GM21825 (cell line): ENCODE measurements around the gene ZNF133.
A peak's percentile ranks its signal among the peaks of the same experiment; 100 is the strongest.
"Not testable (repeated sequence)": the region's sequence is repeated elsewhere in the genome, so short reads cannot be mapped to it uniquely, and the experiment has no call there.

Source experiments
- ATAC-seq: cut with Tn5 transposase; IDR thresholded peaks from one replicate; pipeline ENCODE4 v1.9.1; 2021; ENCODE audit warnings: mild to moderate bottlenecking, moderate library complexity; ENCODE audit not compliant: unreplicated experiment

The ZNF133 gene

GRCh38 chr20:18287915-18288748 lies at the start of gene ZNF133:
ZNF133 (plus strand) TSS chr20:18288527; CDS start chr20:18305687, 17,160 bp downstream.
- peak; percentile 95 for ATAC-seq

GRCh38 chr20:18240997-18241396 lies 47.3 kb upstream of the ZNF133 start:
- ATAC-seq, result no peak

- no peak for ATAC-seq
Observed at GRCh38 chr20:18243802-18244201, 44.5 kb upstream of the ZNF133 start.

GRCh38 chr20:18248545-18248944 lies 39.8 kb upstream of the ZNF133 start:
- not testable (repeated sequence) for ATAC-seq

- ATAC-seq, result no peak
Observed at GRCh38 chr20:18250217-18250616, 38.1 kb upstream of the ZNF133 start.

GRCh38 chr20:18252597-18253451 lies 35.5 kb upstream of the ZNF133 start:
- ATAC-seq, result no peak

GRCh38 chr20:18254615-18255014 lies 33.7 kb upstream of the ZNF133 start:
- ATAC-seq, result no peak

GRCh38 chr20:18255526-18255925 lies 32.8 kb upstream of the ZNF133 start:
- no peak for ATAC-seq

- ATAC-seq, result no peak
Observed at GRCh38 chr20:18256440-18257090, 31.8 kb upstream of the ZNF133 start.

GRCh38 chr20:18258126-18258860 lies 30.0 kb upstream of the ZNF133 start:
- no peak for ATAC-seq

GRCh38 chr20:18259730-18260129 lies 28.6 kb upstream of the ZNF133 start:
- no peak for ATAC-seq

GRCh38 chr20:18263723-18264122 lies 24.6 kb upstream of the ZNF133 start:
- ATAC-seq, result no peak

- ATAC-seq, result no peak
Observed at GRCh38 chr20:18265441-18265840, 22.9 kb upstream of the ZNF133 start.

- ATAC-seq, result no peak
Observed at GRCh38 chr20:18266282-18266681, 22.0 kb upstream of the ZNF133 start.

- ATAC-seq, result no peak
Observed at GRCh38 chr20:18267815-18268214, 20.5 kb upstream of the ZNF133 start.

GRCh38 chr20:18271160-18271559 lies 17.2 kb upstream of the ZNF133 start:
- no peak for ATAC-seq

- no peak for ATAC-seq
Observed at GRCh38 chr20:18272451-18272850, 15.9 kb upstream of the ZNF133 start.

- ATAC-seq, result no peak
Observed at GRCh38 chr20:18273738-18274137, 14.6 kb upstream of the ZNF133 start.

- not testable (repeated sequence) for ATAC-seq
Observed at GRCh38 chr20:18275960-18276359, 12.4 kb upstream of the ZNF133 start.

GRCh38 chr20:18276821-18277220 lies 11.5 kb upstream of the ZNF133 start:
- no peak for ATAC-seq

GRCh38 chr20:18279242-18279641 lies 9.1 kb upstream of the ZNF133 start:
- ATAC-seq, result no peak
